Peyer's patch (tissue), 4 donors: ENCODE measurements around the gene DKK1.

Source experiments
- CTCF ChIP-seq, 6 experiments: fragments of 450-650 bp in 4 of 6; fragments of 200-600 bp in 2 of 6; sonication (generic) in 1 of 6; IDR thresholded peaks; one replicate each; pipeline ENCODE4 v1.5.1; 2017 to 2019; ENCODE audit warnings: antibody characterized with exemption in 6 of 6, mild to moderate bottlenecking in 3 of 6, moderate library complexity in 1 of 6
- POLR2A ChIP-seq, 2 donors: fragments of 450-650 bp; IDR thresholded peaks; one replicate each; pipeline ENCODE4 v1.5.1; 2017; ENCODE audit warnings: antibody characterized with exemption in 2 of 2, mild to moderate bottlenecking in 2 of 2, moderate library complexity in 2 of 2

GRCh38 chr10:52346394-52347326 is 32.6 kb downstream of the DKK1 start:
- TF ChIP-seq CTCF (IDR thresholded peaks at IDR 0.05), result no peak
- TF ChIP-seq POLR2A (IDR thresholded peaks at IDR 0.05), result no peak
